Loucy (cell line): ENCODE data around the gene POLD1.

ENCODE experiments used
- H2AFZ ChIP-seq: fragments of 200-600 bp; sonication (generic); 2 replicates; pipeline ENCODE4 v1.6.0; 2016; ENCODE audit warnings: antibody characterized with exemption, mild to moderate bottlenecking, low read length, moderate library complexity
- H3F3A ChIP-seq: fragments of 200-600 bp; 2 replicates; pipeline ENCODE4 v1.6.0; 2016; ENCODE audit warnings: antibody characterized with exemption, low read depth, mild to moderate bottlenecking
- H3K27me3 ChIP-seq: fragments of 200-600 bp; sonication (generic); 2 replicates; pipeline ENCODE4 v1.6.1; 2014; ENCODE audit warnings: low read length, mild to moderate bottlenecking; ENCODE audit not compliant: insufficient read depth, poor library complexity, severe bottlenecking
- H3K36me3 ChIP-seq: fragments of 200-600 bp; sonication (generic); 2 replicates; pipeline ENCODE4 v1.6.1; 2016; ENCODE audit warnings: low read length; ENCODE audit not compliant: insufficient read depth
- H3K4me1 ChIP-seq: fragments of 200-600 bp; sonication (generic); 2 replicates; pipeline ENCODE4 v1.5.1; 2014; ENCODE audit warnings: low read length, mild to moderate bottlenecking; ENCODE audit not compliant: insufficient read depth, poor library complexity, severe bottlenecking
- H3K4me2 ChIP-seq: fragments of 200-600 bp; sonication (generic); 2 replicates; pipeline ENCODE4 v1.6.0; 2014; ENCODE audit warnings: antibody characterized with exemption, low read length, low read depth, mild to moderate bottlenecking; ENCODE audit not compliant: poor library complexity, severe bottlenecking
- H3K4me3 ChIP-seq: fragments of 200-600 bp; sonication (generic); 2 replicates; pipeline ENCODE4 v1.5.1; 2014; ENCODE audit warnings: low read length, mild to moderate bottlenecking, mixed read lengths; ENCODE audit not compliant: poor library complexity, severe bottlenecking
- H3K79me2 ChIP-seq: fragments of 200-600 bp; sonication (generic); 2 replicates; pipeline ENCODE4 v1.6.1; 2014; ENCODE audit warnings: low read length; ENCODE audit not compliant: insufficient read depth
- H3K9ac ChIP-seq: fragments of 200-600 bp; sonication (generic); 2 replicates; pipeline ENCODE4 v1.6.0; 2014; ENCODE audit warnings: mild to moderate bottlenecking, low read depth, low read length, moderate library complexity; ENCODE audit not compliant: poor library complexity, severe bottlenecking
- H3K9me2 ChIP-seq: fragments of 200-600 bp; sonication (generic); replicated peaks from 2 replicates; pipeline ENCODE4 v1.6.1; 2016; ENCODE audit warnings: low read depth, low read length, mixed read lengths
- H3K9me3 ChIP-seq: fragments of 200-600 bp; sonication (generic); 2 replicates; pipeline ENCODE4 v1.6.1; 2014; ENCODE audit warnings: mild to moderate bottlenecking, antibody characterized with exemption, low read length, low read depth; ENCODE audit not compliant: insufficient read depth
- H4K20me1 ChIP-seq: fragments of 200-600 bp; sonication (generic); 2 replicates; pipeline ENCODE4 v1.6.0; 2014; ENCODE audit warnings: antibody characterized with exemption, low read length, mild to moderate bottlenecking; ENCODE audit not compliant: insufficient read depth, poor library complexity, severe bottlenecking
- EZH2phosphoT487 ChIP-seq: fragments of 200-600 bp; IDR thresholded peaks from 2 replicates; pipeline ENCODE4 v1.6.1; 2018; ENCODE audit warnings: antibody characterized with exemption, mild to moderate bottlenecking, moderate library complexity, borderline replicate concordance
- TF ChIP-seq, protein P1 (sequence below): fragments of 200-600 bp; sonication (generic); conservative IDR thresholded peaks from 2 replicates; pipeline ENCODE4 v1.5.1; 2014; ENCODE audit warnings: mild to moderate bottlenecking, antibody characterized with exemption, low read length

POLD1 gene

DNA sequence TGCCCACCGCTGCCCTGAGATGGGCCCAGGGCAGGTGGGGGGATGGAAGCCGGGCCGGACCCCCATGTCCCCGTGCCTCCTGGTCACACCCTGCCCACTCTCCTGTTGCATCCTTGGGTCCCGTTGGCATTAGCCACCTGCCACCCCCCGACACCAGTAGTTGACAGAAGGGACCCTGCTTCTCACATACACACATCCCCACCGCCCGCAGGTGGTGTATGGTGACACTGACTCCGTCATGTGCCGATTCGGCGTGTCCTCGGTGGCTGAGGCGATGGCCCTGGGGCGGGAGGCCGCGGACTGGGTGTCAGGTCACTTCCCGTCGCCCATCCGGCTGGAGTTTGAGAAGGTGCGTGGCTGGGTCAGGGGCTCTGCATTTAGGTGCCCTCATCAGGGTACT, 29.4 kb downstream of the POLD1 start:
- H3K4me1 ChIP-seq: no peaks in the 10 kb centered on the region
- TF ChIP-seq EZH2phosphoT487: no peak
- TF ChIP-seq, protein P1, sequence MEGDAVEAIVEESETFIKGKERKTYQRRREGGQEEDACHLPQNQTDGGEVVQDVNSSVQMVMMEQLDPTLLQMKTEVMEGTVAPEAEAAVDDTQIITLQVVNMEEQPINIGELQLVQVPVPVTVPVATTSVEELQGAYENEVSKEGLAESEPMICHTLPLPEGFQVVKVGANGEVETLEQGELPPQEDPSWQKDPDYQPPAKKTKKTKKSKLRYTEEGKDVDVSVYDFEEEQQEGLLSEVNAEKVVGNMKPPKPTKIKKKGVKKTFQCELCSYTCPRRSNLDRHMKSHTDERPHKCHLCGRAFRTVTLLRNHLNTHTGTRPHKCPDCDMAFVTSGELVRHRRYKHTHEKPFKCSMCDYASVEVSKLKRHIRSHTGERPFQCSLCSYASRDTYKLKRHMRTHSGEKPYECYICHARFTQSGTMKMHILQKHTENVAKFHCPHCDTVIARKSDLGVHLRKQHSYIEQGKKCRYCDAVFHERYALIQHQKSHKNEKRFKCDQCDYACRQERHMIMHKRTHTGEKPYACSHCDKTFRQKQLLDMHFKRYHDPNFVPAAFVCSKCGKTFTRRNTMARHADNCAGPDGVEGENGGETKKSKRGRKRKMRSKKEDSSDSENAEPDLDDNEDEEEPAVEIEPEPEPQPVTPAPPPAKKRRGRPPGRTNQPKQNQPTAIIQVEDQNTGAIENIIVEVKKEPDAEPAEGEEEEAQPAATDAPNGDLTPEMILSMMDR: no peak
- H4K20me1 ChIP-seq: no peaks in the 10 kb centered on the region
- H3K9me2 ChIP-seq: no peaks in the 10 kb centered on the region
- no peaks in the 10 kb centered on the region for H3F3A ChIP-seq
- no peak overlapping the region for H3K9ac ChIP-seq
- H3K79me2 ChIP-seq: no peaks in the 10 kb centered on the region
- no peaks in the 10 kb centered on the region for H3K27me3 ChIP-seq
- peaks cover 7% of the 10 kb centered on the region; the same call in 1 of the 2 replicates for H3K36me3 ChIP-seq
- no peak overlapping the region for H3K4me3 ChIP-seq
- H3K4me2 ChIP-seq: no peak overlapping the region
- no peak overlapping the region for H2AFZ ChIP-seq
- H3K9me3 ChIP-seq: no peaks in the 10 kb centered on the region

- Histone ChIP-seq H4K20me1 (no peaks in the 10 kb centered on the region), H3K9me2 (no peaks in the 10 kb centered on the region), H3F3A (no peaks in the 10 kb centered on the region), H3K4me1 (no peaks in the 10 kb centered on the region), H3K36me3 (0 out of 2 replicates have a peak, but pooled peaks cover under 1% of the 10 kb centered on the region), H3K4me3 (no peak overlapping the region), H3K27me3 (no peaks in the 10 kb centered on the region), H3K9me3 (no peaks in the 10 kb centered on the region), H2AFZ (no peak overlapping the region), H3K9ac (no peak overlapping the region), H3K4me2 (no peak overlapping the region), H3K79me2 (no peaks in the 10 kb centered on the region)
- no peak for TF ChIP-seq EZH2phosphoT487
- TF ChIP-seq, protein P1: peak; percentile 61
These were observed 30.9 kb downstream of the POLD1 start for GRCh38 chr19:50414864-50415660.

DNA sequence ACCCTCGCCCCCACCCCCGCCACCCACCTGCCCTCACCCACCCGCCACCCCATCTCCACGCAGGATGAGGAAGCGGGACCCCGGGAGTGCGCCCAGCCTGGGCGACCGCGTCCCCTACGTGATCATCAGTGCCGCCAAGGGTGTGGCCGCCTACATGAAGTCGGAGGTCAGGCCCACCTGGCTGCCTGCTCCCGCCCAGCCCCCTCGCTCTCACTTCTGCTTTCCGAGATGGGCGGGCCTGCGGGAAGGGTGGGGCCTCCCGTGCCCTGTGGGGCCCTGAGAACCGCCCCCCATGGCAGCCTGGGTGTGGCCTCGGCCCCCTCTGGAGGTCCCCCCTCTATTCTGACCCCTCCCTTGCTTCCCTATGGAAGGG, 31.5 kb downstream of the POLD1 start:
- Histone ChIP-seq H2AFZ (no peak overlapping the region), H4K20me1 (no peaks in the 10 kb centered on the region), H3K79me2 (no peaks in the 10 kb centered on the region), H3K9me3 (no peaks in the 10 kb centered on the region), H3K36me3 (no peaks in the 10 kb centered on the region), H3K4me2 (no peak overlapping the region), H3F3A (no peaks in the 10 kb centered on the region), H3K4me1 (no peaks in the 10 kb centered on the region), H3K9ac (no peak overlapping the region), H3K9me2 (no peaks in the 10 kb centered on the region), H3K4me3 (no peak overlapping the region), H3K27me3 (no peaks in the 10 kb centered on the region)
- no peak for TF ChIP-seq EZH2phosphoT487
- TF ChIP-seq, protein P1: no peak
